Sigmoid colon (tissue), 4 donors: ENCODE data around the gene FXN.
"Not testable (repeated sequence)": the region's sequence is repeated elsewhere in the genome, so short reads cannot be mapped to it uniquely, and the experiment has no call there.

Experiments used
- CTCF ChIP-seq, 4 experiments: fragments of 450-650 bp in 3 of 4; fragments of 200-600 bp in 1 of 4; IDR thresholded peaks; one replicate each; pipeline ENCODE4 v1.5.1; 2016 to 2019; ENCODE audit warnings: antibody characterized with exemption in 4 of 4, mild to moderate bottlenecking in 3 of 4, moderate library complexity in 2 of 4
- POLR2A ChIP-seq, 2 donors: fragments of 450-650 bp; IDR thresholded peaks; one replicate each; pipeline ENCODE4 v1.6.1; 2016; ENCODE audit warnings: antibody characterized with exemption in 2 of 2, mild to moderate bottlenecking in 2 of 2, moderate library complexity in 2 of 2
- POLR2AphosphoS5 ChIP-seq, 4 donors: sonication (generic); formaldehyde crosslinking; IDR thresholded peaks; one replicate each; pipeline ENCODE4 v1.6.1; 2017; ENCODE audit warnings: antibody characterized with exemption in 4 of 4

GRCh38 chr9:69050936-69051335 lies 15.4 kb downstream of the FXN start:
- not testable (repeated sequence) for TF ChIP-seq POLR2A, CTCF, POLR2AphosphoS5 (IDR thresholded peaks at IDR 0.05)
